GM12878 (cell line): Measurements from ENCODE around the gene FFAR3. TPM values are rescaled to one million over a fixed set of nuclear protein-coding genes. Genes with fewer than 3 reads are reported as not detected.

Source experiments
- ATF2 ChIP-seq: IDR thresholded peaks from 2 replicates; pipeline ENCODE4 v1.6.1; 2012; ENCODE audit warnings: low read length, inconsistent platforms
- BHLHE40 ChIP-seq, 2 experiments: fragments of 450-650 bp in 1 of 2; IDR thresholded peaks; 2 replicates each; pipeline ENCODE4 v1.6.1; 2011 to 2017; ENCODE audit warnings: low read depth in 2 of 2, borderline replicate concordance in 1 of 2, improper control_type of control experiment in 1 of 2, low read length in 1 of 2, mild to moderate bottlenecking in 1 of 2
- CBFB ChIP-seq: IDR thresholded peaks from 2 replicates; pipeline ENCODE4 v1.6.1; 2016; ENCODE audit warnings: antibody characterized with exemption, low read depth
- CUX1 ChIP-seq: IDR thresholded peaks from 2 replicates; pipeline ENCODE4 v1.6.1; 2012; ENCODE audit warnings: improper control_type of control experiment, low read depth, low read length; ENCODE audit not compliant: insufficient replicate concordance
- DPF2 ChIP-seq: fragments of 450-650 bp; IDR thresholded peaks from 2 replicates; pipeline ENCODE4 v1.6.1; 2017; ENCODE audit warnings: mild to moderate bottlenecking
- HDAC6 ChIP-seq: fragments of 200-600 bp; sonication (generic); IDR thresholded peaks from one replicate; pipeline ENCODE4 v1.8.0; 2017; ENCODE audit warnings: antibody characterized with exemption; ENCODE audit not compliant: unreplicated experiment
- MAX ChIP-seq: IDR thresholded peaks from 2 replicates; pipeline ENCODE4 v1.6.1; 2012; ENCODE audit warnings: low read depth, low read length, improper control_type of control experiment
- MTA3 ChIP-seq: IDR thresholded peaks from 2 replicates; pipeline ENCODE4 v1.6.1; 2012; ENCODE audit warnings: low read length, inconsistent platforms, borderline replicate concordance
- NBN ChIP-seq: fragments of 450-650 bp; IDR thresholded peaks from 2 replicates; pipeline ENCODE4 v1.6.1; 2016
- NFYB ChIP-seq: IDR thresholded peaks from 2 replicates; pipeline ENCODE4 v1.6.1; 2011; ENCODE audit warnings: low read depth, mild to moderate bottlenecking, low read length, improper control_type of control experiment, moderate library complexity; ENCODE audit not compliant: insufficient read depth
- SMAD1 ChIP-seq: fragments of 450-650 bp; IDR thresholded peaks from 2 replicates; pipeline ENCODE4 v1.6.1; 2018; ENCODE audit warnings: mild to moderate bottlenecking, low read depth; ENCODE audit not compliant: partially characterized antibody
- SMC3 ChIP-seq: IDR thresholded peaks from 2 replicates; pipeline ENCODE4 v1.6.1; 2011; ENCODE audit warnings: low read length, improper control_type of control experiment, borderline replicate concordance
- SP1 ChIP-seq: IDR thresholded peaks from one replicate; pipeline ENCODE4 v1.6.1; 2011; ENCODE audit warnings: low read depth, low read length
- SREBF1 ChIP-seq: IDR thresholded peaks from 2 replicates; pipeline ENCODE4 v1.6.1; 2012; ENCODE audit warnings: mild to moderate bottlenecking, low read length
- TAF1 ChIP-seq: IDR thresholded peaks from 2 replicates; pipeline ENCODE4 v1.6.1; 2011; ENCODE audit warnings: mild to moderate bottlenecking, low read depth, low read length, borderline replicate concordance
- USF1 ChIP-seq: IDR thresholded peaks from 2 replicates; pipeline ENCODE4 v1.6.1; 2011; ENCODE audit warnings: borderline replicate concordance, low read depth, mild to moderate bottlenecking, moderate library complexity, mixed read lengths, low read length; ENCODE audit not compliant: insufficient read depth; ENCODE audit errors: extremely low read length
- ZNF687 ChIP-seq: fragments of 450-650 bp; IDR thresholded peaks from 2 replicates; pipeline ENCODE4 v1.6.1; 2017; ENCODE audit warnings: mild to moderate bottlenecking, moderate library complexity
- polyA plus RNA-seq, 11 experiments: library from polyadenylated mRNA; depleted of rRNA in 4 of 11; unstranded in 6 of 11; stranded (reverse) in 5 of 11; fragments of >200 nt; fragmentation: Nextera tagmentation in 4 of 11; fragmentation: Illumina TruSeq in 1 of 11; extraction: Ambion mirVana in 4 of 11; extraction: Trizol in 1 of 11; gene quantifications; 1 replicate in 1 of 11; 2 replicates in 10 of 11; pipeline versions ENCODE4 v1.2.1 to v1.2.3, GENCODE V29; 2011 to 2016; ENCODE audit warnings: inconsistent platforms in 2 of 11, missing spikeins in 2 of 11, low read depth in 1 of 11
- total RNA-seq, 4 experiments: library from RNA; depleted of rRNA in 3 of 4; stranded (reverse); fragments of >200 nt in 3 of 4; fragmentation: Illumina TruSeq in 1 of 4; extraction: Trizol in 1 of 4; gene quantifications; 2 replicates each; pipeline versions ENCODE4 v1.2.1 to v1.2.3, GENCODE V29; 2013 to 2021

Gene FFAR3
- total and polyA plus RNA-seq, 10 of the 15 experiments (the other 5 are each of a cell fraction or from before 2014, with no cell fraction given), result 0.15 to 0.18 TPM; not detected in 8

- TF ChIP-seq CUX1, result no peak
- no peak for TF ChIP-seq DPF2
- TF ChIP-seq MTA3, result 0 out of 2 replicates have a peak, but pooled peaks have one; percentile 69
- no peak for TF ChIP-seq SMAD1
- TF ChIP-seq BHLHE40 (IDR thresholded peaks at IDR 0.05; ENCODE audit: borderline replicate concordance in 1 of 2, low read depth in 2 of 2, low read length in 1 of 2), result peak in 1 of 2 experiments; percentile 2; a peak in 1 of 4 replicates
- TF ChIP-seq NBN, result 0 out of 2 replicates have a peak, but pooled peaks have one; percentile 2
- peak; percentile 33 for TF ChIP-seq ZNF687
- no peak for TF ChIP-seq ATF2
- no peak for TF ChIP-seq NFYB
- no peak for TF ChIP-seq CBFB
- no peak for TF ChIP-seq SREBF1
- no peak for TF ChIP-seq USF1
- TF ChIP-seq SMC3, result no peak
- TF ChIP-seq HDAC6, result no peak
- TF ChIP-seq MAX, result peak; percentile 62
- no peak for TF ChIP-seq SP1
- TF ChIP-seq TAF1, result no peak
Observed at GRCh38 chr19:35347930-35348298, 10.3 kb upstream of the FFAR3 start (continued).
